Gastroesophageal sphincter (tissue), 3 donors: Measurements from ENCODE around the gene GFM1.

Source experiments
- CTCF ChIP-seq, 4 experiments: fragments of 200-600 bp in 2 of 4; fragments of 450-650 bp in 2 of 4; sonication (generic) in 1 of 4; IDR thresholded peaks; one replicate each; pipeline ENCODE4 v1.5.1; 2017 to 2019; ENCODE audit warnings: antibody characterized with exemption in 4 of 4, mild to moderate bottlenecking in 2 of 4, moderate library complexity in 2 of 4
- POLR2A ChIP-seq, 2 donors: fragments of 450-650 bp; IDR thresholded peaks; one replicate each; pipeline ENCODE4 v1.6.1; 2017; ENCODE audit warnings: antibody characterized with exemption in 2 of 2, mild to moderate bottlenecking in 2 of 2, moderate library complexity in 1 of 2
- POLR2AphosphoS5 ChIP-seq: sonication (generic); formaldehyde crosslinking; IDR thresholded peaks from one replicate; pipeline ENCODE4 v1.6.1; 2017; ENCODE audit warnings: antibody characterized with exemption

- TF ChIP-seq CTCF (IDR thresholded peaks at IDR 0.05) (no peak), POLR2A (IDR thresholded peaks at IDR 0.05) (no peak), POLR2AphosphoS5 (peak; percentile 79)
Observed at GRCh38 chr3:158725348-158726011, 81.2 kb downstream of the GFM1 start.
